ENCODE measurements around the gene SLC38A2.
A peak's percentile ranks its signal among the peaks of the same experiment; 100 is the strongest.

The SLC38A2 gene

DNA sequence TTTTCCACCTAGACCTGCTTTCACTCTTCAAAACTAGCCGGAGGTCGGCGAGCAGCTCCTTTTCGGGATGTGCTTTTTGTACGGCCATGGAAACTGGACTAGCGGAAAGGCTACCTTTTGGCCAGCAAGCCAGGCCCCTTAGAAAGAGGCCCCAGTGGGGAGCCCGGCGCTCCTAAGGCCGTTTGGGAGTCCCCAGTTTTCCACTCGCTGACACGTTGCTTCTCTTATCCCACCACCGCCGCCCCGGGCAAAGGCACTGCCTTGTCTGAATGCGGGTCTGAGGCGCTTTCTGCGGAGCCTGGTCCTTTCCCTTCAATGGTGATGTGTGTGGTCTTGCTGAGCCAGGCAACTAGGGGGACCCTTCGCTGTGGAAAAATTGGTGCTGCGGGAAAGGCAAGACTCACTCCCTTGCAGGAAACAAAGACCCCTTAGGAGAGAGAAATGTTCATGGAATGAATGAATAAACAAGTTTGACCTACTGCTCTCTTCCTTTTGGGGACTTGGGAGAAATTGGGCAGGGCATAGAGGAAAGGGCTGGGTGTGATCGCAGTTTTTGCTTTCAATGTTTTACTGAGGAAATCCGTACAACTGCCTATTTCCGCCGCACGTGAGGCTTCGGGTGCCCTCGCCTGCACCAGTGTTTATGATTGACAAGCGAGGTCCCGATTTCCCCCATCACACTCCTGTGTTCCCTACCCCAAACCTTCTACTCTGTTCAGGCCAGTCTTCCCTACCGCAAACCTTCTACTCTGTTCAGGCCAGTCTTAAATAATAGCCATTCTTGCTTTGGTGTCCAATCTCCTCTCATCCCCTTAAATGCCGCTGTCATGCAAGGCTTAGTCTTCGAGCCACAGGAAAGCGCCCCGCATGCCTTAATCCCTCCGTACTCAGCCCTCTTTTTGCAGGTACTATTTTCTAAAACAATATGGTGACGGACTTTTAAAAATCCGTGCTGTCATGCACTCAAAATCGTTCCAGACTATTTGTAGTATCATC is 1.0 kb upstream of the SLC38A2 start:
- H3K4me1 ChIP-seq (ENCODE audit: control insufficient read depth, low read length): peaks cover 33% of the 10 kb centered on the region
- H3K79me2 ChIP-seq (ENCODE audit: control insufficient read depth, low read length): peaks cover 40% of the 10 kb centered on the region
- H3K4me2 ChIP-seq (ENCODE audit: low read length): peak overlapping the region; percentile 71
- H3K9me2 ChIP-seq (replicated peaks; ENCODE audit: control insufficient read depth, low read length): no peaks in the 10 kb centered on the region
- H3K4me3 ChIP-seq (ENCODE audit: low read length): peak overlapping the region; percentile 93
- peaks cover 22% of the 10 kb centered on the region for H4K20me1 ChIP-seq (ENCODE audit: control insufficient read depth, insufficient read depth, low read depth, low read length)
- peaks cover 33% of the 10 kb centered on the region for H3K36me3 ChIP-seq (ENCODE audit: control insufficient read depth, low read length)
- peak; percentile 72; the same call in 1 of the 2 replicates for TF ChIP-seq EZH2phosphoT487 (IDR thresholded peaks at IDR 0.05; ENCODE audit: borderline replicate concordance, low read length)
- TF ChIP-seq, protein P1, sequence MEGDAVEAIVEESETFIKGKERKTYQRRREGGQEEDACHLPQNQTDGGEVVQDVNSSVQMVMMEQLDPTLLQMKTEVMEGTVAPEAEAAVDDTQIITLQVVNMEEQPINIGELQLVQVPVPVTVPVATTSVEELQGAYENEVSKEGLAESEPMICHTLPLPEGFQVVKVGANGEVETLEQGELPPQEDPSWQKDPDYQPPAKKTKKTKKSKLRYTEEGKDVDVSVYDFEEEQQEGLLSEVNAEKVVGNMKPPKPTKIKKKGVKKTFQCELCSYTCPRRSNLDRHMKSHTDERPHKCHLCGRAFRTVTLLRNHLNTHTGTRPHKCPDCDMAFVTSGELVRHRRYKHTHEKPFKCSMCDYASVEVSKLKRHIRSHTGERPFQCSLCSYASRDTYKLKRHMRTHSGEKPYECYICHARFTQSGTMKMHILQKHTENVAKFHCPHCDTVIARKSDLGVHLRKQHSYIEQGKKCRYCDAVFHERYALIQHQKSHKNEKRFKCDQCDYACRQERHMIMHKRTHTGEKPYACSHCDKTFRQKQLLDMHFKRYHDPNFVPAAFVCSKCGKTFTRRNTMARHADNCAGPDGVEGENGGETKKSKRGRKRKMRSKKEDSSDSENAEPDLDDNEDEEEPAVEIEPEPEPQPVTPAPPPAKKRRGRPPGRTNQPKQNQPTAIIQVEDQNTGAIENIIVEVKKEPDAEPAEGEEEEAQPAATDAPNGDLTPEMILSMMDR (IDR thresholded peaks at IDR 0.05; ENCODE audit: low read depth, low read length, poor library complexity, severe bottlenecking): no peak
- H3K27ac ChIP-seq (ENCODE audit: low read depth, low read length): no peak overlapping the region
- H3F3A ChIP-seq (ENCODE audit: control insufficient read depth, insufficient read depth): no peaks in the 10 kb centered on the region
- H3K9me3 ChIP-seq (ENCODE audit: control insufficient read depth, insufficient read depth, low read length): no peaks in the 10 kb centered on the region
- peaks cover 23% of the 10 kb centered on the region for H3K27me3 ChIP-seq (ENCODE audit: control insufficient read depth, low read length)

DNA sequence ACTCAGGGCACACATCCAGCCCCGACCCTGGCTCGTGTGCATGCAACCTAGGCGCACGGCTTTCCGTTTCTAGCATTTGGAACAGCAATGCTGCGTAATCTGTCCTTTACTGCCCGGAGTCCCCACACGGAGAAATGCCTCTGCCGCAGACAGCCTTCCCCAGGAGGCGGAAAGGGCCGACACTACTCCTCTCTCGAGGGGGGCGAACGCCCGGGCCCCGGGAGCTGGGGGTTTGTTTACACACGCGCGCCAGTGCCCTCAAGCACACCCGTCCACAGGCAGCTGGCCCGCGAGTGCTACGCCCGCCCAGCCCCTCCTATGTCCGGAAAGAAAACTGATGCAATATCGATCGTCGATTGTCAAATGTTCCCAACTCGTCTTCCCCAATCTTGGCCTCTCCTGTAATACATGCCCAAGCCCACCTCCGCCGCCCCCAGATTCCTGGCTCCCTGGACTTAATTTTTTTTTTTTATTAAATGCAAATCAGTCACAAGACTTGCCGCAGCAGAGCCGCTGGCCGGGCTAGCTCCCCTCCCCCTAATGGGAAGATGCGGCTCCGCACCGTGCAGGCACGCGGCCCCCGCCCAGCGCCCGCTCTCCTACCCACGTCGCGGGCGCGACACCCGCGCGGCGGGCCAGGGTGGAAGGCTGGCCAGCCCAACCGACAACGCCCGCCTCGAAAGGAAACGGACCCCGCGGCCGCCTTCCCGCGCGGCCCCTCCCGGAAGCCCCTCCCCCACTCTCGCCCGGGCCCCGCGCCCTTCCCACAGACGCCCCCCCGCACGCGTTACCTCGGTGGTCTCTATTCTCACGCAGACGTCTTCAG is 642 bp downstream of the SLC38A2 start:
- Histone ChIP-seq H3K79me2 (ENCODE audit: control insufficient read depth, low read length) (peaks cover 47% of the 10 kb centered on the region), H3K27me3 (ENCODE audit: control insufficient read depth, low read length) (peaks cover 19% of the 10 kb centered on the region), H3K9me3 (ENCODE audit: control insufficient read depth, insufficient read depth, low read length) (no peaks in the 10 kb centered on the region), H4K20me1 (ENCODE audit: control insufficient read depth, insufficient read depth, low read depth, low read length) (peaks cover 22% of the 10 kb centered on the region), H3F3A (ENCODE audit: control insufficient read depth, insufficient read depth) (no peaks in the 10 kb centered on the region), H3K4me2 (ENCODE audit: low read length) (peak overlapping the region; percentile 71), H3K4me3 (ENCODE audit: low read length) (peak overlapping the region; percentile 93), H3K27ac (ENCODE audit: low read depth, low read length) (peak overlapping the region; percentile 67), H3K9me2 (replicated peaks; ENCODE audit: control insufficient read depth, low read length) (no peaks in the 10 kb centered on the region), H3K36me3 (ENCODE audit: control insufficient read depth, low read length) (peaks cover 50% of the 10 kb centered on the region), H3K4me1 (ENCODE audit: control insufficient read depth, low read length) (peaks cover 33% of the 10 kb centered on the region)
- TF ChIP-seq EZH2phosphoT487 (IDR thresholded peaks at IDR 0.05; ENCODE audit: borderline replicate concordance, low read length): no peak

DNA sequence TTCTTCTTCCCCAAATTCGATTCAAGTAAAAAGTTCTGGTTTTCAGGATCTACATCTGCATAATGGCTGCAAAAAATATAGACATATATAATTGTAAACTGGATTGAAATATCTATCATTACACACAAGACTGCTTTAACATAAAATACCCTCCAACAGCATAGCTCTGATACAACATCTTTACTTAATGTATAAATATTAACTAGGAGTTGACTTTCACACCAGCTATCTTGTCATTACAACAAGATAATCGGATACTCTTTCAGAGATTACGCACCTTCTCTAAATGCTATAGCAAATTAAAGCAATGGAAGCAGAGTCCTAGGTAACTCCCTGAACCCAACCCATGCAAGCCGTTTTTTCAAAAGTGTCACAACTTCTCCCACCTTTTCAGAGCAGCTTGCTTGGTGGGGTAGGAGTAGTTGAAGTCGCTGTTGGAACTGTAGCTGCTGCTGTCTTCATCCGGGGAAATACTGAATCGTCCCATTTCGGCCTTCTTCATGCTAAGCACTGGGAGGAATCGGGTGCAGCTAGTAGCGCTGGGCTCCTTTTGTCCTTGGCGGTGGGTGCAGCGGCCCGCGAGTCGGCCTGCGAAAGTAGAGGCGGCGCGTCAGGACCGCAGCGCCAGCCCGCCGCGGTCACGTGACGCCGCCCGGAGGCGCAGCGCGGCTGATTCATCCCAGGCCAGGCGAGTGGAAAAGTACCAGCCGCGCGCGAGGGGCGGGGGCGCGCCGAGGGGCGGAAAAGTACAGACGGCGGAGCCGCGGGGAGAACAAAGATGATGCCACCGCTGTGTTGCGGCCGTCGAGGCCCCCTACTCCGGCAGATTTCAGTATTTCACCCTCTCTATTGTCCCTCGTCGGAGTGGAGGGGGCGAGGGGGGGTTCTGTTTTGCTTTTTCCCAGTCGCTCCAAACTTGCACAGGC is 1.5 kb downstream of the SLC38A2 start:
- peaks cover 22% of the 10 kb centered on the region for H4K20me1 ChIP-seq (ENCODE audit: control insufficient read depth, insufficient read depth, low read depth, low read length)

More for the DNA sequence above, 1.5 kb downstream of the SLC38A2 start:
- peaks cover 47% of the 10 kb centered on the region for H3K79me2 ChIP-seq (ENCODE audit: control insufficient read depth, low read length)
- H3K4me2 ChIP-seq (ENCODE audit: low read length): peak overlapping the region; percentile 71
- H3K36me3 ChIP-seq (ENCODE audit: control insufficient read depth, low read length): peaks cover 58% of the 10 kb centered on the region
- TF ChIP-seq EZH2phosphoT487 (IDR thresholded peaks at IDR 0.05; ENCODE audit: borderline replicate concordance, low read length): no peak
- TF ChIP-seq, protein P1 (IDR thresholded peaks at IDR 0.05; ENCODE audit: low read depth, low read length, poor library complexity, severe bottlenecking): no peak
- H3K4me1 ChIP-seq (ENCODE audit: control insufficient read depth, low read length): peaks cover 33% of the 10 kb centered on the region
- no peaks in the 10 kb centered on the region for H3F3A ChIP-seq (ENCODE audit: control insufficient read depth, insufficient read depth)
- H3K27ac ChIP-seq (ENCODE audit: low read depth, low read length): peak overlapping the region; percentile 67
- no peaks in the 10 kb centered on the region for H3K9me3 ChIP-seq (ENCODE audit: control insufficient read depth, insufficient read depth, low read length)
- H3K4me3 ChIP-seq (ENCODE audit: low read length): peak overlapping the region; percentile 93
- H3K27me3 ChIP-seq (ENCODE audit: control insufficient read depth, low read length): peaks cover 19% of the 10 kb centered on the region
- H3K9me2 ChIP-seq (replicated peaks; ENCODE audit: control insufficient read depth, low read length): no peaks in the 10 kb centered on the region

All from DOHH2 (cell line).